Small intestine (tissue), 7 donors: Measurements from ENCODE around the gene PPIL1. TPM values are rescaled to one million over a fixed set of nuclear protein-coding genes. Genes with fewer than 3 reads are reported as not detected.

Experiments
- DNase-seq, 2 donors: peaks; one replicate each; pipeline versions ENCODE4 v3.0.0 to v3.0.0-alpha.2; 2013
- FAIRE-seq: peaks from 2 replicates; lab custom pipeline; 2012; peaks lifted over from hg19 to GRCh38; lab: Jason Lieb, UNC
- H3K27ac ChIP-seq, 3 donors: one replicate each; pipeline ENCODE4 v1.5.1; 2013; ENCODE audit warnings: low read length in 2 of 3, mild to moderate bottlenecking in 2 of 3, control low read depth in 1 of 3, inconsistent platforms in 1 of 3, low read depth in 1 of 3, moderate library complexity in 1 of 3
- H3K27me3 ChIP-seq, 3 donors: one replicate each; pipeline ENCODE4 v1.6.1; 2013; ENCODE audit warnings: low read length in 3 of 3, inconsistent platforms in 1 of 3; ENCODE audit not compliant: control insufficient read depth in 3 of 3, insufficient read depth in 3 of 3
- H3K36me3 ChIP-seq, 3 donors: one replicate each; pipeline ENCODE4 v1.6.1; 2013; ENCODE audit warnings: low read length in 3 of 3, inconsistent platforms in 1 of 3, low read depth in 1 of 3, mild to moderate bottlenecking in 1 of 3, moderate library complexity in 1 of 3; ENCODE audit not compliant: control insufficient read depth in 3 of 3, insufficient read depth in 2 of 3
- H3K4me1 ChIP-seq, 3 donors: one replicate each; pipeline ENCODE4 v1.6.1; 2013; ENCODE audit warnings: low read length in 2 of 3, inconsistent platforms in 1 of 3, low read depth in 1 of 3, mild to moderate bottlenecking in 1 of 3, moderate library complexity in 1 of 3; ENCODE audit not compliant: control insufficient read depth in 3 of 3, insufficient read depth in 2 of 3
- H3K4me3 ChIP-seq, 3 donors: one replicate each; pipeline ENCODE4 v1.5.1; 2013; ENCODE audit warnings: low read length in 3 of 3, control low read depth in 1 of 3, inconsistent platforms in 1 of 3, low read depth in 1 of 3, mild to moderate bottlenecking in 1 of 3, moderate library complexity in 1 of 3
- H3K9me3 ChIP-seq, 2 donors: one replicate each; pipeline ENCODE4 v1.6.1; 2013; ENCODE audit warnings: low read depth in 1 of 2, low read length in 1 of 2; ENCODE audit not compliant: control insufficient read depth in 2 of 2, insufficient read depth in 1 of 2
- WGBS, 3 donors: extraction: QIAGEN DNeasy Blood & Tissue Kit; methylation state at CpG; one replicate each; pipeline ENCODE4 v1.1.7; 2013; 5-methylcytosine and 5-hydroxymethylcytosine counted together
- polyA plus RNA-seq, 4 donors: library from polyadenylated mRNA; stranded (reverse) in 3 of 4; unstranded in 1 of 4; fragments of 200-250 nt in 3 of 4; fragments of 120-200 nt in 1 of 4; gene quantifications; one replicate each; pipeline versions ENCODE4 v1.2.1 to v1.2.3, GENCODE V29; 2013
- donor health status: healthy with polysubstance abuse.
- donor health status: control.
- donor health status: control.
- donor health status: Bipolar disorder and iron deficiency.
- donor health status: healthy.

PPIL1 gene
- polyA plus RNA-seq, 4 donors, result 8.1 to 37.3 (median 19.2) TPM

GRCh38 chr6:36834576-36835341, 39.8 kb downstream of the PPIL1 start:
- Histone ChIP-seq H3K27ac (no peak overlapping the region), H3K9me3 (peaks cover 0 to 13% of the 10 kb centered on the region in 2 donors), H3K4me3 (no peak overlapping the region), H3K4me1 (peaks cover 2 to 13% (median 4%) of the 10 kb centered on the region in 3 donors), H3K36me3 (no peaks in the 10 kb centered on the region), H3K27me3 (peaks cover 0 to 33% (median 3%) of the 10 kb centered on the region in 3 donors)
- DNase-seq (no peak), FAIRE-seq (no peak)
- WGBS, 3 donors, result 63 to 76% (median 73%) methylated on average over 17 of the region's 17 CpGs

GRCh38 chr6:36833182-36833789, 41.3 kb downstream of the PPIL1 start:
- no peak overlapping the region for H3K4me3 ChIP-seq
- no peaks in the 10 kb centered on the region for H3K36me3 ChIP-seq
- H3K4me1 ChIP-seq, result peaks cover 0 to 9% (median 4%) of the 10 kb centered on the region in 3 donors
- DNase-seq, result no peak
- no peak overlapping the region for H3K27ac ChIP-seq
- FAIRE-seq, result no peak
- H3K27me3 ChIP-seq, result peaks cover 0 to 20% (median 3%) of the 10 kb centered on the region in 3 donors
- 91 to 93% (median 92%) methylated on average over 7 of the region's 7 CpGs for WGBS, 3 donors
- H3K9me3 ChIP-seq, result peaks cover 0 to 13% of the 10 kb centered on the region in 2 donors

- H3K4me1 ChIP-seq, result peaks cover 0 to 9% (median 4%) of the 10 kb centered on the region in 3 donors
- H3K27ac ChIP-seq, result no peak overlapping the region
- no peak for DNase-seq
- no peaks in the 10 kb centered on the region for H3K36me3 ChIP-seq
- peaks cover 0 to 11% (median 0%) of the 10 kb centered on the region in 3 donors for H3K27me3 ChIP-seq
- WGBS, 3 donors, result 93 to 95% (median 95%) methylated on average over 5 of the region's 5 CpGs
- no peak overlapping the region for H3K4me3 ChIP-seq
- H3K9me3 ChIP-seq, result peaks cover 0 to 13% of the 10 kb centered on the region in 2 donors
- FAIRE-seq, result no peak
Measured at GRCh38 chr6:36832313-36832712, 42.3 kb downstream of the PPIL1 start.

DNA sequence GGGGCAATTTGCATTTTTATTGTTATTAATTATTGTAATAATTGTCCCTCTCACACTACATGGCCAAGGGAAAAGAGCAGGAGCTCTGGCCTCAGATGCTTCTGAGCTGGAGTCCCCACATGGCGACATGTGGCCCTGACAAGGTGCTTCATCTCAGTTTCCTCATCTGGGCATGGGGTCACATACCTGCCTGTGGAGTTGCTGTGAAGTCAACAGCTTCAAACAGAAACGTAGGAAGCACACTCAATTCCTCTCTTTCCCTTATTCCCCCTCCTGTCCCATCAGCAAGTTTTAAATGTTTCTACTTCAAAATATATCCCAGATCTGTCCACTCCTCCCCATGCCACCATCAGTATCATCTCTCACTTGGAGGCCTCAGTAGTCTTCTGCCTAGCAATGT, 44.0 kb downstream of the PPIL1 start:
- WGBS, 3 donors, result 21 to 52% (median 31%) methylated on average over 2 of the region's 2 CpGs
- Histone ChIP-seq H3K36me3 (no peaks in the 10 kb centered on the region), H3K27me3 (peaks cover 0 to 2% (median 0%) of the 10 kb centered on the region in 3 donors), H3K9me3 (peaks cover 0 to 13% of the 10 kb centered on the region in 2 donors), H3K4me1 (peaks cover 0 to 9% (median 4%) of the 10 kb centered on the region in 3 donors), H3K27ac (peak overlapping the region in 2 of 3 donors; percentile 80 to 88), H3K4me3 (no peak overlapping the region)
- FAIRE-seq (no peak), DNase-seq (no peak)

DNA sequence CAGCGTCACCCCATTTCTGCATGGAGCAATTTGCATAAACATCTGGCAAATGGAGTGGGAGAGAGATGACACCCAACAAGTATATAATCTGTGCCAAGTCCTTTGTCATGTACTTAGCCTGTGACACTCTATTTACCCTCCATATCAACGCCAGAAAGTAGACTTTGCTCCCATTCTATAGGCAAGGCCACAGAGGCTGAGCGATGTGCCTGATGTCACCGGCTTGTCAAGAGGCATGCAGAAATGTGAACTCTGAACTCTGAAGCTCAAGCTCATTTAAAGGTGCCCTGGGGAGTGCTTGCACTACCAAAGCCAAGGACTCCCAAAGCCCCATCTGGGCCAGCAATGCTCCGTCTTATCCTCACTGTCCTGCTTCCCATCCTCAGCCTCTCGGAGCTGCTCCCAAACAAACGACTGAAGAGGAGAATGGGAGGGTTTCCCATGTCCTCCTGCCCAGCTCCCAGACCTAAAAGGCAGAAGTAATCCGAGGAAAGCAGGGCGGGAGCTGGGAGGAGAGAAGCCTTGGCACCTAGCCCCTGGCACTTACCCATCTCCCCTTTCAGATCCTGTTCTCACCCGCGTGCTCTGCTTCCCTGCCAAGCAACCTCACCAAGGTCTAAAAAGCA, 44.6 kb downstream of the PPIL1 start:
- peak overlapping the region; percentile 15 to 88 (median 80) for H3K27ac ChIP-seq
- 7 to 35% (median 22%) methylated on average over 11 of the region's 11 CpGs for WGBS, 3 donors
- no peak for FAIRE-seq
- DNase-seq, result peak; percentile 85 to 99
- no peaks in the 10 kb centered on the region for H3K36me3 ChIP-seq
- peaks cover 0 to 2% (median 0%) of the 10 kb centered on the region in 3 donors for H3K27me3 ChIP-seq
- H3K4me3 ChIP-seq, result no peak overlapping the region
- peaks cover 0 to 9% (median 4%) of the 10 kb centered on the region in 3 donors for H3K4me1 ChIP-seq
- H3K9me3 ChIP-seq, result peaks cover 0 to 13% of the 10 kb centered on the region in 2 donors

GRCh38 chr6:36827261-36828079, 47.1 kb downstream of the PPIL1 start:
- H3K27ac ChIP-seq, result peak overlapping the region in 2 of 3 donors; percentile 17 to 57
- 54 to 78% (median 65%) methylated on average over 19 of the region's 19 CpGs for WGBS, 3 donors
- FAIRE-seq, result no peak
- H3K27me3 ChIP-seq, result no peaks in the 10 kb centered on the region
- H3K36me3 ChIP-seq, result no peaks in the 10 kb centered on the region
- peaks cover 0 to 9% (median 4%) of the 10 kb centered on the region in 3 donors for H3K4me1 ChIP-seq
- DNase-seq, result no peak
- H3K9me3 ChIP-seq, result peaks cover 0 to 5% of the 10 kb centered on the region in 2 donors
- no peak overlapping the region for H3K4me3 ChIP-seq

DNA sequence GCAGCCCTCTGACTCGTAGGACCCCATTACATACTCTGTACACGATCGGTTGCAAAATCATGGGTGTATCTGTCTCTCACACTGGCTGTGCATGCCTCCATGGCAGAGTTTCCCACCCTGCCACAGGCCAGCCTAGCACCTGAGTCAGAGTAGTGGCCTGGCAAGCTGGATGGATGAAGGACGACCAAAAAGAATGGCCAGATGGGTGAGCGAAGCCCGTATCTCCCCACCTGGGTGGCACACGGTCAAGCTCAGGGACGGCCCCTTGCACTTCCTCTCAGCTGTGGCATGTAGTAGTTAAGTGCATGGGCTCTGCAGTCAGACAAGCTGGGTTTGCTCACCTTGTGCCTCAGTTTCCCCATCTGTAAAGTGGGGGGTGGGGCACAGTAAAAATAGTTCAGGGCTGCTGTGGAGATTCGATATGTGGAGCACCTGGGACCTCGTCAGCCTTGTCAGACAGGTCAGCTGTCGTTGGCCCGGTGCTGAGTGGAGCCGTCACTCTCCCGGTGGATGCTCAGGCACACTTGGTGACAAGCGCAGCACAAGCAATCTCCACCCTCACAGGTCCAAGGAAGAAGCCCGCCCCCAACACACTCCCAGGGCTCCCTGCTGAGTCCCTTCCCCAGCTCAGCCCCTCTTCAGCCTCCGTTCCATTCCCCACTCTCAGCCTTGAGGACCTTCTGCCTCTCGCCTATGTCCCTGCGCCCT, 47.9 kb downstream of the PPIL1 start:
- no peaks in the 10 kb centered on the region for H3K9me3 ChIP-seq
- H3K36me3 ChIP-seq, result no peaks in the 10 kb centered on the region
- DNase-seq (no peak), FAIRE-seq (no peak)
- H3K27ac ChIP-seq, result peak overlapping the region in 2 of 3 donors; percentile 17 to 57
- no peak overlapping the region for H3K4me3 ChIP-seq
- 84 to 91% (median 87%) methylated on average over 17 to 19 of the region's 19 CpGs for whole genome bisulfite sequencing, 3 donors
- H3K27me3 ChIP-seq, result no peaks in the 10 kb centered on the region
- peaks cover 0 to 9% (median 4%) of the 10 kb centered on the region in 3 donors for H3K4me1 ChIP-seq
